Spleen (tissue), 11 donors: ENCODE results near the gene ERGIC2. TPM values are rescaled to one million over a fixed set of nuclear protein-coding genes. Genes with fewer than 3 reads are reported as not detected.

Experiments
- DNase-seq: peaks from one replicate; pipeline ENCODE4 v3.0.0-alpha.2; 2020
- H3K27ac ChIP-seq, 8 donors: fragments of 200-600 bp; sonication (generic) in 7 of 8; 1 replicate in 4 of 8; 2 replicates in 4 of 8; pipeline versions ENCODE4 v1.5.0 to v1.8.0; 2016 to 2021; ENCODE audit warnings: inconsistent platforms in 4 of 8, mild to moderate bottlenecking in 4 of 8, moderate library complexity in 1 of 8
- H3K27me3 ChIP-seq, 7 donors: fragments of 200-600 bp; sonication (generic) in 6 of 7; replicated peaks in 1 of 7; 1 replicate in 4 of 7; 2 replicates in 3 of 7; pipeline versions ENCODE4 v1.5.0 to v1.8.0; 2016 to 2021; ENCODE audit warnings: inconsistent platforms in 3 of 7, mild to moderate bottlenecking in 1 of 7
- H3K36me3 ChIP-seq, 6 donors: fragments of 200-600 bp; sonication (generic) in 5 of 6; 1 replicate in 4 of 6; 2 replicates in 2 of 6; pipeline versions ENCODE4 v1.5.0 to v1.8.0; 2016 to 2021; ENCODE audit warnings: inconsistent platforms in 2 of 6
- H3K4me1 ChIP-seq, 6 donors: fragments of 200-600 bp; sonication (generic) in 5 of 6; 1 replicate in 3 of 6; 2 replicates in 3 of 6; pipeline versions ENCODE4 v1.5.0 to v1.8.0; 2016 to 2021; ENCODE audit warnings: inconsistent platforms in 3 of 6
- H3K4me3 ChIP-seq, 8 donors: fragments of 200-600 bp; sonication (generic) in 7 of 8; 1 replicate in 4 of 8; 2 replicates in 4 of 8; pipeline versions ENCODE4 v1.5.0 to v1.8.0; 2016 to 2021; ENCODE audit warnings: inconsistent platforms in 4 of 8, mild to moderate bottlenecking in 4 of 8, moderate library complexity in 2 of 8
- H3K9me3 ChIP-seq, 8 donors: fragments of 200-600 bp; sonication (generic) in 7 of 8; 1 replicate in 4 of 8; 2 replicates in 4 of 8; pipeline versions ENCODE4 v1.5.0 to v1.8.0; 2016 to 2021; ENCODE audit warnings: inconsistent platforms in 4 of 8
- CTCF ChIP-seq, 11 experiments: fragments of 200-600 bp in 7 of 11; fragments of 450-650 bp in 4 of 11; sonication (generic) in 4 of 11; IDR thresholded peaks in 8 of 11; conservative IDR thresholded peaks in 3 of 11; 1 replicate in 7 of 11; 2 replicates in 4 of 11; pipeline versions ENCODE4 v1.4.0 to v1.8.0; 2016 to 2021; ENCODE audit warnings: antibody characterized with exemption in 11 of 11, inconsistent platforms in 4 of 11, mild to moderate bottlenecking in 1 of 11
- POLR2A ChIP-seq, 3 donors: fragments of 450-650 bp; IDR thresholded peaks; one replicate each; pipeline ENCODE4 v1.5.1; 2017; ENCODE audit warnings: antibody characterized with exemption in 3 of 3, mild to moderate bottlenecking in 1 of 3
- POLR2AphosphoS5 ChIP-seq, 3 donors: sonication (generic); formaldehyde crosslinking; IDR thresholded peaks; one replicate each; pipeline ENCODE4 v1.5.1; 2017; ENCODE audit warnings: antibody characterized with exemption in 3 of 3
- WGBS, 5 donors: extraction: QIAGEN DNeasy Blood & Tissue Kit in 3 of 5; methylation state at CpG; one replicate each; pipeline versions ENCODE4 v1.1.5 to v1.1.7; 2013 to 2018; 5-methylcytosine and 5-hydroxymethylcytosine counted together
- intact Hi-C: fragments of 100-400 bp; cut with DNase I; formaldehyde crosslinking; loops from one replicate; pipeline ENCODE4 v1.15.0; 2023; ENCODE audit warnings: low total_unique reads
- polyA plus RNA-seq, 3 donors: library from polyadenylated mRNA; stranded (reverse); fragments of 200-250 nt; gene quantifications; one replicate each; pipeline ENCODE4 v1.2.1, GENCODE V29; 2013
- total RNA-seq, 7 donors: library from RNA; depleted of rRNA in 3 of 7; stranded (reverse); fragments of >200 nt in 3 of 7; fragmentation: NEBNext Ultra II Directional in 4 of 7; extraction: Animal tissue kit (Norgen Biotek cat#: 25700) in 4 of 7; gene quantifications; one replicate each; pipeline versions ENCODE4 v1.1.0 to v1.2.1, GENCODE V29; 2016 to 2021
- donor health status: healthy with polysubstance abuse.
- donor health status: DM: no; HTN: no; CAD: no; lungs with moderate emphysema.
- donor health status: DM: no; HTN: no; CAD: no.
- donor health status: Bipolar disorder and iron deficiency.
- donor health status: healthy.
- donor health status: DM: no; HTN: no; CAD: no.
- donor health status: DM: yes; HTN: yes; CAD: no.

The ERGIC2 gene
- total and polyA plus RNA-seq, 10 donors: 26.6 to 65.2 (median 51.2) TPM

- DNase-seq: no peak
- 94 to 100% (median 98%) methylated on average over 2 of the region's 2 CpGs for WGBS, 5 donors
- no peak overlapping the region for H3K4me3 ChIP-seq
- peaks cover 0 to 11% (median 0%) of the 10 kb centered on the region in 6 donors for H3K36me3 ChIP-seq
- no peaks in the 10 kb centered on the region for H3K27me3 ChIP-seq
- H3K27ac ChIP-seq: peak overlapping the region in 2 of 8 donors; percentile 95 to 96
- H3K9me3 ChIP-seq: no peaks in the 10 kb centered on the region
- peaks cover 14 to 42% (median 29%) of the 10 kb centered on the region in 6 donors for H3K4me1 ChIP-seq
- intact Hi-C loops: no loop called here
- TF ChIP-seq POLR2AphosphoS5 (IDR thresholded peaks at IDR 0.05): no peak
- TF ChIP-seq POLR2A (IDR thresholded peaks at IDR 0.05): no peak
- no peak for TF ChIP-seq CTCF (IDR thresholded peaks at IDR 0.05 in 8 of 11, conservative IDR thresholded peaks at IDR 0.05 in 3 of 11)
Measured at GRCh38 chr12:29382251-29382650, 1.3 kb upstream of the ERGIC2 start.

- H3K27ac ChIP-seq: no peak overlapping the region
- no peaks in the 10 kb centered on the region for H3K9me3 ChIP-seq
- DNase-seq: no peak
- intact Hi-C loops: no loop called here
- peaks cover 0 to 31% (median 3%) of the 10 kb centered on the region in 6 donors for H3K36me3 ChIP-seq
- no peaks in the 10 kb centered on the region for H3K27me3 ChIP-seq
- no peak overlapping the region for H3K4me3 ChIP-seq
- no peak for TF ChIP-seq POLR2A (IDR thresholded peaks at IDR 0.05)
- TF ChIP-seq CTCF (IDR thresholded peaks at IDR 0.05 in 8 of 11, conservative IDR thresholded peaks at IDR 0.05 in 3 of 11): no peak
- TF ChIP-seq POLR2AphosphoS5 (IDR thresholded peaks at IDR 0.05): no peak
- peaks cover 14 to 69% (median 30%) of the 10 kb centered on the region in 6 donors for H3K4me1 ChIP-seq
- 90 to 92% (median 91%) methylated on average over 2 of the region's 2 CpGs for WGBS, 5 donors
Measured at GRCh38 chr12:29376118-29376517, 4.9 kb downstream of the ERGIC2 start.

DNA sequence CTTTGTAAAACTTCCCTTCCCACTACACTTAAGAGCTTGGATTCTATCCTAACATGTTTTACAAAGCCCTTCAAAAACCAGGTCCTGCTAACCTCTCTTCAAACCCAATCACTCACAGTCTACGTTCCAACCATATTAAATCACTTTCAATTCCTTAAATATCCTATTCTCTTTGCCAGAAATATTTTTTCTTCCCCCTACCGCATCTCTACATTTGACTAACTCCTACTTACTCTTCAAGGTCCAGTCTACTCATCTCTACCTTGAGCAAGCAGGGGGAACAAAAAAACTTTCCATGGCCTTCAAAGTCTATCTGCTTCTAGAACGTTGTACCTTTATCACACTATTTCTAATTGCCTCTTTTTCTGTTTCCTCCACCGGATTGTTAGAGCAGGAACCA lies 6.1 kb downstream of the ERGIC2 start:
- Histone ChIP-seq H3K27ac (no peak overlapping the region), H3K4me3 (no peak overlapping the region), H3K4me1 (peaks cover 11 to 64% (median 25%) of the 10 kb centered on the region in 6 donors), H3K9me3 (no peaks in the 10 kb centered on the region), H3K27me3 (no peaks in the 10 kb centered on the region), H3K36me3 (peaks cover 0 to 43% (median 13%) of the 10 kb centered on the region in 6 donors)
- TF ChIP-seq CTCF (IDR thresholded peaks at IDR 0.05 in 8 of 11, conservative IDR thresholded peaks at IDR 0.05 in 3 of 11) (no peak), POLR2A (IDR thresholded peaks at IDR 0.05) (no peak), POLR2AphosphoS5 (IDR thresholded peaks at IDR 0.05) (no peak)
- 66 to 80% (median 76%) methylated on average over 4 of the region's 4 CpGs for WGBS, 5 donors
- intact Hi-C loops: no loop called here
- no peak for DNase-seq

DNA sequence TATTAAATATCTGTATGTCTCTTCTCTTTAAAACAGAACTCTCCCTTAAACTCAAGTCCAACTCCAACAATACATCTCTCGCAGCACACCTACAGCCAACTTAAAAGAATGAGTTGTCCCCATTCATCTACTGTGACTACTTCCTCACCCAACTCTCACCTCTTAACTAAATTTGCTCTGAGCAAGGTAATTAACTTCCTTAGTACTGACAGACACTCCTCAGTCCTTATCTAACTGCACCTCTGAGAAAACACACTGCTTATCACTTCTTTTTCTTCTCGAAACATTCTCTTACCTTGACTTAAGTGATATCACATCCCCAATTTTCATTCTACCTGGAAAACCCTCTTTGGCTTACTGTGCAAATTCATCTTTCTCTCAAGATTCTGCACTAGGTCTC lies 7.0 kb downstream of the ERGIC2 start:
- WGBS, 5 donors: 87 to 95% (median 93%) methylated on average over 2 of the region's 2 CpGs
- Histone ChIP-seq H3K4me3 (no peak overlapping the region), H3K36me3 (peaks cover 0 to 52% (median 18%) of the 10 kb centered on the region in 6 donors), H3K4me1 (peaks cover 2 to 55% (median 16%) of the 10 kb centered on the region in 6 donors), H3K9me3 (no peaks in the 10 kb centered on the region), H3K27ac (no peak overlapping the region), H3K27me3 (no peaks in the 10 kb centered on the region)
- intact Hi-C loops: no loop called here
- no peak for DNase-seq
- TF ChIP-seq POLR2AphosphoS5 (IDR thresholded peaks at IDR 0.05) (no peak), POLR2A (IDR thresholded peaks at IDR 0.05) (no peak), CTCF (IDR thresholded peaks at IDR 0.05 in 8 of 11, conservative IDR thresholded peaks at IDR 0.05 in 3 of 11) (no peak)
